Chondrocyte (in vitro differentiated cells): ENCODE results near the gene PRPF8. TPM values are rescaled to one million over a fixed set of nuclear protein-coding genes. Genes with fewer than 3 reads are reported as not detected.

ENCODE experiments used
- DNase-seq: peaks from one replicate; pipeline ENCODE4 v3.0.0; 2021; ENCODE audit warnings: mixed read lengths, low spot score
- H3K27ac Mint-ChIP-seq: one replicate; pipeline ENCODE4 v1.8.0; 2021; ENCODE audit warnings: mild to moderate bottlenecking, moderate library complexity, mixed read lengths; ENCODE audit not compliant: unreplicated experiment
- H3K27me3 Mint-ChIP-seq: 2 replicates; pipeline ENCODE4 v1.8.0; 2021; ENCODE audit warnings: low read depth, mixed read lengths
- H3K36me3 Mint-ChIP-seq: 2 replicates; pipeline ENCODE4 v1.8.0; 2021; ENCODE audit warnings: low read depth, mixed read lengths
- H3K4me1 Mint-ChIP-seq: 2 replicates; pipeline ENCODE4 v1.8.0; 2021; ENCODE audit warnings: low read depth, mild to moderate bottlenecking, mixed read lengths
- H3K4me3 Mint-ChIP-seq: one replicate; pipeline ENCODE4 v1.8.0; 2021; ENCODE audit warnings: mild to moderate bottlenecking, moderate library complexity, mixed read lengths; ENCODE audit not compliant: unreplicated experiment
- H3K9me3 Mint-ChIP-seq: 2 replicates; pipeline ENCODE4 v1.8.0; 2021; ENCODE audit warnings: low read depth, mixed read lengths
- total RNA-seq: library from RNA; stranded (reverse); gene quantifications from 3 replicates; pipeline ENCODE4 v1.2.1, GENCODE V29; 2021
- TF ChIP-seq, protein P1 (sequence below): fragments of 200-600 bp; sonication (generic); IDR thresholded peaks from 2 replicates; pipeline ENCODE4 v1.5.0; 2021; ENCODE audit warnings: antibody characterized with exemption, mild to moderate bottlenecking, moderate library complexity

PRPF8 gene
- total RNA-seq, 1 donor from 2014 or later: 164 TPM

- no peaks in the 10 kb centered on the region for H3K36me3 Mint-ChIP-seq
- no peak for DNase-seq
- no peak overlapping the region for H3K4me3 Mint-ChIP-seq
- H3K4me1 Mint-ChIP-seq: peaks cover 3% of the 10 kb centered on the region
- TF ChIP-seq, protein P1, sequence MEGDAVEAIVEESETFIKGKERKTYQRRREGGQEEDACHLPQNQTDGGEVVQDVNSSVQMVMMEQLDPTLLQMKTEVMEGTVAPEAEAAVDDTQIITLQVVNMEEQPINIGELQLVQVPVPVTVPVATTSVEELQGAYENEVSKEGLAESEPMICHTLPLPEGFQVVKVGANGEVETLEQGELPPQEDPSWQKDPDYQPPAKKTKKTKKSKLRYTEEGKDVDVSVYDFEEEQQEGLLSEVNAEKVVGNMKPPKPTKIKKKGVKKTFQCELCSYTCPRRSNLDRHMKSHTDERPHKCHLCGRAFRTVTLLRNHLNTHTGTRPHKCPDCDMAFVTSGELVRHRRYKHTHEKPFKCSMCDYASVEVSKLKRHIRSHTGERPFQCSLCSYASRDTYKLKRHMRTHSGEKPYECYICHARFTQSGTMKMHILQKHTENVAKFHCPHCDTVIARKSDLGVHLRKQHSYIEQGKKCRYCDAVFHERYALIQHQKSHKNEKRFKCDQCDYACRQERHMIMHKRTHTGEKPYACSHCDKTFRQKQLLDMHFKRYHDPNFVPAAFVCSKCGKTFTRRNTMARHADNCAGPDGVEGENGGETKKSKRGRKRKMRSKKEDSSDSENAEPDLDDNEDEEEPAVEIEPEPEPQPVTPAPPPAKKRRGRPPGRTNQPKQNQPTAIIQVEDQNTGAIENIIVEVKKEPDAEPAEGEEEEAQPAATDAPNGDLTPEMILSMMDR: no peak
- no peaks in the 10 kb centered on the region for H3K9me3 Mint-ChIP-seq
- peaks cover 3% of the 10 kb centered on the region for H3K27me3 Mint-ChIP-seq
- H3K27ac Mint-ChIP-seq: no peak overlapping the region
Measured at GRCh38 chr17:1634841-1635650, 49.6 kb downstream of the PRPF8 start.

- Mint-ChIP-seq H3K27ac (no peak overlapping the region), H3K4me3 (no peak overlapping the region), H3K9me3 (no peaks in the 10 kb centered on the region), H3K4me1 (peaks cover 7% of the 10 kb centered on the region), H3K27me3 (peaks cover 6% of the 10 kb centered on the region), H3K36me3 (no peaks in the 10 kb centered on the region)
- no peak for DNase-seq
- TF ChIP-seq, protein P1: no peak
Measured at GRCh38 chr17:1630662-1631061, 54.0 kb downstream of the PRPF8 start.

DNA sequence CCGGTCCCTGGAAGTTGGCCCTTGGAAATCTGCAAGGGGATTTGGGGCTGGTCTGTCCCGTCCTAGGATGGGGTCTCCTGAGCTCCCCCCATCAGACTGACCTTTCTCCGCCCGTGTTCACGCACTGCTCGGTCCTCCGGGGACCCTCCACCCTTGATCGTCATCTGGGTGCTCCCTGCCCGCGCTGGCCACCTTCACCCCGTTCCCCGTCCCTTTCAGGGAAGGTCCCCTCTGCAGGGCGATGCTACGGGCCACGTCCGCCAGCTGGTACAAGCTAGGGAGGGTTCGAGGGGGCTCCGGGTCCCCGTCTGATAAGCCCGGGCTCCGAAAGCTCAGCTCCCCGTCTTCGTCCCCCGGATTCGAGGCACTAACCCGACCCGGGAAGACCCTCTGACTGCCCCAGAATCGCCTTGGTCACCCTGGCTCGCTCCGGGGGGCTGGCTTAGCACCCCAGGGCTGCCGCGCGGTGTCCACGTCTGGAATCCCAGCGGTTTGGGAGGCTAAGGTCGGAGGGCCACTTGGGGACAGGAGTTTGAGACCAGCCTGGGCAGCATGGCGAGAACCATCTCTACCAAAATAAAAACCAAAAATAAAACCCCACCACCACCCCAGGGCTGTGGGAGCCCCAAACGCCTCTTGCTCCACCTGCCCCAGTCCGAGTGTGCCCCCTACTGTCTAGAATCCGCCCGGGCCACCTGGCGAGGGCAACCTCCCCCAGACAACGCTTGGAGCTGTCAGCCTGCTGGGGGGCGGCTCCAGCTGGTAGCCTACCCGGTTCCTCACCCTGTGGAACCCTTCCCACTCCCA lies 55.0 kb downstream of the PRPF8 start:
- Mint-ChIP-seq H3K27me3 (peaks cover 6% of the 10 kb centered on the region), H3K36me3 (no peaks in the 10 kb centered on the region), H3K4me3 (peak overlapping the region; percentile 68), H3K9me3 (no peaks in the 10 kb centered on the region), H3K4me1 (peaks cover 7% of the 10 kb centered on the region), H3K27ac (no peak overlapping the region)
- no peak for DNase-seq
- TF ChIP-seq, protein P1: peak; percentile 75

DNA sequence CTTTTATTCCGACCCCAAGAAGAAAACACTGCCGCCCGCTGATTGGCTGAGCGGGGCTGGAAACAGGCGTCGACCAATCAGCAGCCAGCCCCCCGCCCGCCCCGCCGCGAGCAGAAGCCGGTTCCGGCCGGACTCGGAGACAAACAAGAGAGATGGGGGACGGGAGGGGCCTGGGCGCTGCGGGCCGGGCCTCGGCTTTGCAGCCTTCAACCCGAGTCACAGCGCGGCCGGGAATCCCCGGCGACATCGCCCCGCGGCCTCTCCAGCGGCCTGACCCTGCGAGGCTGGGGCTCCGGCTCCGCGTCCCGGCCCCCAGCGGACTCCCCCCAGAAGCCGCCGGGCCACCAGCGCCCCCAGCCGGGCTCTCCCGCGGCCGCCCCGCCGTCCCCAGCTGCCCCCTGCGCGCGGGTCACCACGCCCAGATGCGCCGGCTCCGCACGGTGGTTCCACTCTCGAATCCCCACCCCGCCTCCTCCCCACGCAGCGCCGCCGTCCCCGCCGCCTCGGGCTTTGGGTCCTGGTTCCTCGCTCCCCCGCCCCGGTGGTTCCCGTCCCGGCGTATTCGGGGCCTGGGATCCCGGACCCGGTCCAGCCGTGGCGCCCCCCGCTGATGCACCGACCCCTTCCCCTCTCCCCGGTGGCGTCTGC lies 55.7 kb downstream of the PRPF8 start:
- H3K4me1 Mint-ChIP-seq: peaks cover 7% of the 10 kb centered on the region
- DNase-seq: no peak
- peak overlapping the region; percentile 85 for H3K27ac Mint-ChIP-seq
- H3K9me3 Mint-ChIP-seq: no peaks in the 10 kb centered on the region
- H3K4me3 Mint-ChIP-seq: peak overlapping the region; percentile 91
- no peaks in the 10 kb centered on the region for H3K36me3 Mint-ChIP-seq
- peaks cover 6% of the 10 kb centered on the region for H3K27me3 Mint-ChIP-seq
- TF ChIP-seq, protein P1: peak; percentile 76
